Activated naive CD4-positive, alpha-beta T cell treated with anti-CD3 and anti-CD28 coated beads, Interleukin-2, amount 10 ng/mL, durations not matched to agents 7 days and 5 days (primary cell): Measurements from ENCODE around the gene SYNCRIP.
"Not testable (repeated sequence)": the region's sequence is repeated elsewhere in the genome, so short reads cannot be mapped to it uniquely, and the experiment has no call there.

Experiments used
- CTCF ChIA-PET: fragments of 350-600 bp; sonication (Branson Sonifier 250); formaldehyde crosslinking; loops from one replicate; lab custom pipeline; 2021; ENCODE audit warnings: antibody characterized with exemption; lab: Charles Lee
- DNase-seq: peaks from one replicate; pipeline ENCODE4 v3.0.0-alpha.2; 2020
- H3K27ac Mint-ChIP-seq: one replicate; pipeline ENCODE4 v1.8.0; 2021; ENCODE audit warnings: mild to moderate bottlenecking, moderate library complexity, mixed read lengths
- H3K27me3 Mint-ChIP-seq: one replicate; pipeline ENCODE4 v1.8.0; 2021; ENCODE audit warnings: mild to moderate bottlenecking, mixed read lengths
- H3K36me3 Mint-ChIP-seq: one replicate; pipeline ENCODE4 v1.8.0; 2021; ENCODE audit warnings: mixed read lengths
- H3K4me1 Mint-ChIP-seq: one replicate; pipeline ENCODE4 v1.8.0; 2021; ENCODE audit warnings: mixed read lengths
- H3K4me3 Mint-ChIP-seq: one replicate; pipeline ENCODE4 v1.8.0; 2021; ENCODE audit warnings: mild to moderate bottlenecking, moderate library complexity, mixed read lengths
- H3K9me3 Mint-ChIP-seq: one replicate; pipeline ENCODE4 v1.8.0; 2021; ENCODE audit warnings: mixed read lengths

SYNCRIP gene

GRCh38 chr6:85641897-85642773 is 551 bp downstream of the SYNCRIP start:
- H3K36me3 Mint-ChIP-seq: peaks cover 51% of the 10 kb centered on the region

GRCh38 chr6:85641522-85641896 is 1.2 kb downstream of the SYNCRIP start:
- CTCF ChIA-PET: interaction anchor here (4.0 kb wide), 1 partner anchor 37 kb away, joined by 21 read pairs; no protein-coding TSS in a partner anchor
- no peaks in the 10 kb centered on the region for H3K9me3 Mint-ChIP-seq
- H3K27ac Mint-ChIP-seq: peak overlapping the region; percentile 100
- peak overlapping the region; percentile 89 for H3K4me3 Mint-ChIP-seq
- peaks cover 56% of the 10 kb centered on the region for H3K36me3 Mint-ChIP-seq
- peaks cover 58% of the 10 kb centered on the region for H3K4me1 Mint-ChIP-seq
- no peak for DNase-seq
- H3K27me3 Mint-ChIP-seq: peaks cover 9% of the 10 kb centered on the region

More at GRCh38 chr6:85641897-85642773, 551 bp downstream of the SYNCRIP start:
- CTCF ChIA-PET: interaction anchor here (4.0 kb wide), 1 partner anchor 36 kb away, joined by 21 read pairs; no protein-coding TSS in a partner anchor
- peak; percentile 73 for DNase-seq
- H3K4me3 Mint-ChIP-seq: peak overlapping the region; percentile 89
- H3K9me3 Mint-ChIP-seq: no peaks in the 10 kb centered on the region
- H3K4me1 Mint-ChIP-seq: peaks cover 54% of the 10 kb centered on the region
- peak overlapping the region; percentile 100 for H3K27ac Mint-ChIP-seq
- H3K27me3 Mint-ChIP-seq: peaks cover 9% of the 10 kb centered on the region

GRCh38 chr6:85640821-85641220 is 1.9 kb downstream of the SYNCRIP start:
- peak overlapping the region; percentile 89 for H3K4me3 Mint-ChIP-seq
- H3K27ac Mint-ChIP-seq: peak overlapping the region; percentile 57
- H3K9me3 Mint-ChIP-seq: no peaks in the 10 kb centered on the region
- peaks cover 59% of the 10 kb centered on the region for H3K36me3 Mint-ChIP-seq
- peaks cover 9% of the 10 kb centered on the region for H3K27me3 Mint-ChIP-seq
- peaks cover 60% of the 10 kb centered on the region for H3K4me1 Mint-ChIP-seq
- no peak for DNase-seq
- CTCF ChIA-PET: interaction anchor here (1.2 to 4.0 kb wide), 2 partner anchors 35 to 37 kb away, joined by 5 to 21 read pairs; no protein-coding TSS in a partner anchor

GRCh38 chr6:85637579-85637978 is 5.1 kb downstream of the SYNCRIP start:
- Mint-ChIP-seq H3K27ac (peak overlapping the region; percentile 12), H3K4me3 (no peak overlapping the region), H3K36me3 (peaks cover 76% of the 10 kb centered on the region), H3K27me3 (peaks cover 4% of the 10 kb centered on the region), H3K9me3 (no peaks in the 10 kb centered on the region), H3K4me1 (peaks cover 54% of the 10 kb centered on the region)
- DNase-seq: no peak
- CTCF ChIA-PET: no interaction called here

GRCh38 chr6:85632164-85632942 is 10.3 kb downstream of the SYNCRIP start:
- H3K27ac Mint-ChIP-seq: no peak overlapping the region
- no peak overlapping the region for H3K4me3 Mint-ChIP-seq
- H3K9me3 Mint-ChIP-seq: no peaks in the 10 kb centered on the region
- H3K36me3 Mint-ChIP-seq: peaks cover 70% of the 10 kb centered on the region
- H3K4me1 Mint-ChIP-seq: peaks cover 34% of the 10 kb centered on the region
- no peak for DNase-seq
- H3K27me3 Mint-ChIP-seq: no peaks in the 10 kb centered on the region
- CTCF ChIA-PET: no interaction called here

- H3K27me3 Mint-ChIP-seq, H3K4me3 Mint-ChIP-seq, DNase-seq, CTCF ChIA-PET, H3K9me3 Mint-ChIP-seq: not testable (repeated sequence)
- Mint-ChIP-seq H3K27ac (peak overlapping the region; percentile 28), H3K36me3 (peaks cover 69% of the 10 kb centered on the region), H3K4me1 (peaks cover 30% of the 10 kb centered on the region)
Measured at GRCh38 chr6:85631117-85631516, 11.6 kb downstream of the SYNCRIP start.

- peaks cover 43% of the 10 kb centered on the region for H3K4me1 Mint-ChIP-seq
- H3K9me3 Mint-ChIP-seq: no peaks in the 10 kb centered on the region
- H3K4me3 Mint-ChIP-seq: no peak overlapping the region
- H3K27me3 Mint-ChIP-seq: no peaks in the 10 kb centered on the region
- H3K36me3 Mint-ChIP-seq: peaks cover 74% of the 10 kb centered on the region
- H3K27ac Mint-ChIP-seq: no peak overlapping the region
- CTCF ChIA-PET: interaction anchor here (0.9 kb wide), 1 partner anchor 11 kb away, joined by 3 read pairs; no protein-coding TSS in a partner anchor
- no peak for DNase-seq
Measured at GRCh38 chr6:85628353-85628752, 14.3 kb downstream of the SYNCRIP start.

GRCh38 chr6:85620308-85620707 is 22.4 kb downstream of the SYNCRIP start:
- Mint-ChIP-seq H3K4me1 (peaks cover 19% of the 10 kb centered on the region), H3K27ac (no peak overlapping the region), H3K9me3 (no peaks in the 10 kb centered on the region), H3K36me3 (peaks cover 65% of the 10 kb centered on the region), H3K4me3 (no peak overlapping the region), H3K27me3 (no peaks in the 10 kb centered on the region)
- CTCF ChIA-PET: no interaction called here
- DNase-seq: no peak

GRCh38 chr6:85614780-85615179 is 27.9 kb downstream of the SYNCRIP start:
- H3K36me3 Mint-ChIP-seq: peaks cover 54% of the 10 kb centered on the region
- CTCF ChIA-PET: no interaction called here
- DNase-seq: no peak
- no peak overlapping the region for H3K4me3 Mint-ChIP-seq
- H3K9me3 Mint-ChIP-seq: no peaks in the 10 kb centered on the region
- H3K4me1 Mint-ChIP-seq: peaks cover 11% of the 10 kb centered on the region
- peak overlapping the region; percentile 29 for H3K27ac Mint-ChIP-seq
- H3K27me3 Mint-ChIP-seq: no peaks in the 10 kb centered on the region

- no peak overlapping the region for H3K4me3 Mint-ChIP-seq
- H3K27ac Mint-ChIP-seq: no peak overlapping the region
- CTCF ChIA-PET: no interaction called here
- peaks cover 55% of the 10 kb centered on the region for H3K36me3 Mint-ChIP-seq
- no peaks in the 10 kb centered on the region for H3K27me3 Mint-ChIP-seq
- H3K9me3 Mint-ChIP-seq: no peaks in the 10 kb centered on the region
- DNase-seq: no peak
- H3K4me1 Mint-ChIP-seq: peaks cover 8% of the 10 kb centered on the region
Measured at GRCh38 chr6:85612690-85613474, 29.8 kb downstream of the SYNCRIP start.

- Mint-ChIP-seq H3K36me3 (peaks cover 46% of the 10 kb centered on the region), H3K4me3 (no peak overlapping the region), H3K27ac (no peak overlapping the region), H3K4me1 (peaks cover 6% of the 10 kb centered on the region), H3K9me3 (no peaks in the 10 kb centered on the region), H3K27me3 (no peaks in the 10 kb centered on the region)
- CTCF ChIA-PET: interaction anchor here (1.1 kb wide), 1 partner anchor 15 kb away, joined by 3 read pairs; no protein-coding TSS in a partner anchor
- DNase-seq: no peak
Measured at GRCh38 chr6:85610182-85610895, 32.3 kb downstream of the SYNCRIP start.

GRCh38 chr6:85602100-85602499 is 40.6 kb downstream of the SYNCRIP start:
- Mint-ChIP-seq H3K27me3 (no peaks in the 10 kb centered on the region), H3K4me1 (no peaks in the 10 kb centered on the region), H3K36me3 (peaks cover 11% of the 10 kb centered on the region), H3K9me3 (no peaks in the 10 kb centered on the region), H3K4me3 (no peak overlapping the region), H3K27ac (no peak overlapping the region)
- no peak for DNase-seq
- CTCF ChIA-PET: interaction anchor here (1.1 kb wide), 1 partner anchor 9 kb away, joined by 3 read pairs; no protein-coding TSS in a partner anchor

- DNase-seq: no peak
- Mint-ChIP-seq H3K9me3 (no peaks in the 10 kb centered on the region), H3K27ac (no peak overlapping the region), H3K4me1 (no peaks in the 10 kb centered on the region), H3K36me3 (peaks cover 10% of the 10 kb centered on the region), H3K4me3 (no peak overlapping the region), H3K27me3 (no peaks in the 10 kb centered on the region)
- CTCF ChIA-PET: interaction anchor here (1.1 kb wide), 1 partner anchor 11 kb away, joined by 3 read pairs; no protein-coding TSS in a partner anchor
Measured at GRCh38 chr6:85600713-85601313, 41.9 kb downstream of the SYNCRIP start.
